NCI-H748 (cell line): Measurements from ENCODE around the gene TRAF2.
"Not testable (repeated sequence)": the region's sequence is repeated elsewhere in the genome, so short reads cannot be mapped to it uniquely, and the experiment has no call there.

Experiments used
- DNase-seq: peaks from one replicate; lab custom pipeline; 2025; ENCODE audit not compliant: unreplicated experiment; lab: John Stamatoyannopoulos, UW

Gene TRAF2

GRCh38 chr9:136856541-136857141 lies 29.7 kb upstream of the TRAF2 start:
- DNase-seq, result no peak

GRCh38 chr9:136857166-136857565 lies 29.1 kb upstream of the TRAF2 start:
- no peak for DNase-seq

DNA sequence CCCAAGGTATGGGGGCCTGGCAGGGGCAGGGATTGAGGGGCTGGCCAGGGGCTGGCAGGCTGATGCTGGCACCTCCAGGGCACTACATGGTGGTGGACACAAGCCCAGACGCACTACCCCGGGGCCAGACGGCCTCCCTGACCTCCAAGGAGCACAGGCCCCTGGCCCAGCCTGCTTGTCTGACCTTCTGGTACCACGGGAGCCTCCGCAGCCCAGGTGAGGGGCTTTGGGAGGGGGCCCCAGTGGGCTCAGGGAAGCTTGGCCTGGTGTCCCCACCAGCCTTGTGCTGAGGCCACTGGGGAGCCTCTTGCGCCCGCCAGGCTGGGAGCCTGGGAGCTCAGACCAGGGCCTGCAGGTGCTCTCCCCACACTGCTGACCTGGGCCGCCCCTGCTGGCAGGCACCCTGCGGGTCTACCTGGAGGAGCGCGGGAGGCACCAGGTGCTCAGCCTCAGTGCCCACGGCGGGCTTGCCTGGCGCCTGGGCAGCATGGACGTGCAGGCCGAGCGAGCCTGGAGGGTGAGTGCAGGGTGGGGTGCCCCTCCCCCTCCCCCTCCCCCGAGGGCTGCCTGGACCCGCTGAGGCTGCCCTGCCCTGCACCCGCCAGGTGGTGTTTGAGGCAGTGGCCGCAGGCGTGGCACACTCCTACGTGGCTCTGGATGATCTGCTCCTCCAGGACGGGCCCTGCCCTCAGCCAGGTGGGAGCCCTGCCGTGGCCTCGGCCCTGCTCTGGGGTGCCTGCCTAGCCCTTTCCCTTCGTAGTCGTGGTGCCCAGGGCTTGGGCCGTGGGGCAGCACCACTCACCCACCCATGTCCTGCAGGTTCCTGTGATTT lies 28.5 kb upstream of the TRAF2 start:
- DNase-seq, result no peak

DNA sequence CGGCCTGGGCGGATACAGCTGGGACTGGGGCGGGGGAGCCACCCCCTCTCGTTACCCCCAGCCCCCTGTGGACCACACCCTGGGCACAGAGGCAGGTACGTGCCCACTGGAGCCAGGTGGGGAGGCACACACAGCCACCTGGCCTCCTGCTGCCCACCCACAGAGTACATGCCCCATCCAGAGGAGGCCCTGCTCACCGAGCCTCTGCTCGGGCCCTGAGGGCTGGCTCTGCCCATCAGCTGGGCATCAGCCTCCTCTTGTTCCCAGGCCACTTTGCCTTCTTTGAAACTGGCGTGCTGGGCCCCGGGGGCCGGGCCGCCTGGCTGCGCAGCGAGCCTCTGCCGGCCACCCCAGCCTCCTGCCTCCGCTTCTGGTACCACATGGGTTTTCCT lies 27.9 kb upstream of the TRAF2 start:
- no peak for DNase-seq

DNA sequence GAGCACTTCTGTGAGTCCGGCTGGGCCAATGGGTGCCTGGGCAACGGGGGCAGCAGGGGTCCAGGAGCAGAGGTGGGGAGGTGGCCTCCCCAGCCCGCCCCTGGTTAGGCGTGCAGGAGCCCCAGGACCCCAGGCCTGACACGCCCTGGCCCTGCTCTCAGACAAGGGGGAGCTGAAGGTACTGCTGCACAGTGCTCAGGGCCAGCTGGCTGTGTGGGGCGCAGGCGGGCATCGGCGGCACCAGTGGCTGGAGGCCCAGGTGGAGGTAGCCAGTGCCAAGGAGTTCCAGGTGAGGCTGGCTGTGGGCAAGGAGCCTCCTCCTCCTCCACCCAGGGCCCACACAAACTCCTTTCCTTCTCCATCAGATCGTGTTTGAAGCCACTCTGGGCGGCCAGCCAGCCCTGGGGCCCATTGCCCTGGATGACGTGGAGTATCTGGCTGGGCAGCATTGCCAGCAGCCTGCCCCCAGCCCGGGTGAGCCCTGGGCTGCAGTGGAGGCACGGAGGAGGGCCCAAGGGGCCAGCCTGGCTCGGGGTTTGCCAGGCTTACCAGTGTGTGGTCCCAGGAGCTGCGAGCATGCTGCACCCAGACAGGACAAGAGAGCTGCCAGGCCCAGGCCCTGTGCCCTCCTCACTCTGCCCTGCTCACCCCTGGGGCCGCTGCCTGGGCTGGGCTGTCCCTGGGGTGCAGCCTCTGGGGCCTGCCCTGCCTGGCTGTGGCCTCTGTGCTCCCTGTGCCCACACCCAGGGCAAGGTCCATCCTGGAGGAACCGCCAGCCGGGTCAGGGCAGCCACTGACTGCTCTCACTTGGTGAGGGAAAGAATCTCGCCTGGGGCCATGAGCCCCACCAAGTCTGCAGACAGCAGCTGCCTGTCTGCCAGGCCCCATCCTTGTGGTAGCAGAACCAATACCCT lies 27.2 kb upstream of the TRAF2 start:
- DNase-seq, result no peak

DNA sequence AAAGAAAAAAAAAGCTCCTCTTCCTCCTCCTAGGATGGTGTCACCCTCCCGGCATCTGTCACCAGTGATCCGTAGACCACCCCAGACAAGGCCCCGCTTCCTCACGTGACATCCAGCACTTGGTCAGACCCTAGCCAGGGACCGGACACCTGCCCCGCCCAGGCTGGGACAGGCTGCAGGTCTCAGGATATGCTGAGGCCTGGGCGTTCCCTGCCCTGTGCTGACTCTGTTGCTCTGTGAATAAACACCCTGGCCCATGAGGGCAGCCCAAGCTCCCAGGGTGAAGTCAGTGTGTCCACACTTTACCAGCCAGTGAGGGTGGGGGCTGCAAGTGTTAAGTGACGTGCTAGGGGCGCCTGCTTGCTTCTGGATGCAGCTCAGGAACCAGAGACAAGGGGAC lies 25.8 kb upstream of the TRAF2 start:
- DNase-seq, result no peak

DNA sequence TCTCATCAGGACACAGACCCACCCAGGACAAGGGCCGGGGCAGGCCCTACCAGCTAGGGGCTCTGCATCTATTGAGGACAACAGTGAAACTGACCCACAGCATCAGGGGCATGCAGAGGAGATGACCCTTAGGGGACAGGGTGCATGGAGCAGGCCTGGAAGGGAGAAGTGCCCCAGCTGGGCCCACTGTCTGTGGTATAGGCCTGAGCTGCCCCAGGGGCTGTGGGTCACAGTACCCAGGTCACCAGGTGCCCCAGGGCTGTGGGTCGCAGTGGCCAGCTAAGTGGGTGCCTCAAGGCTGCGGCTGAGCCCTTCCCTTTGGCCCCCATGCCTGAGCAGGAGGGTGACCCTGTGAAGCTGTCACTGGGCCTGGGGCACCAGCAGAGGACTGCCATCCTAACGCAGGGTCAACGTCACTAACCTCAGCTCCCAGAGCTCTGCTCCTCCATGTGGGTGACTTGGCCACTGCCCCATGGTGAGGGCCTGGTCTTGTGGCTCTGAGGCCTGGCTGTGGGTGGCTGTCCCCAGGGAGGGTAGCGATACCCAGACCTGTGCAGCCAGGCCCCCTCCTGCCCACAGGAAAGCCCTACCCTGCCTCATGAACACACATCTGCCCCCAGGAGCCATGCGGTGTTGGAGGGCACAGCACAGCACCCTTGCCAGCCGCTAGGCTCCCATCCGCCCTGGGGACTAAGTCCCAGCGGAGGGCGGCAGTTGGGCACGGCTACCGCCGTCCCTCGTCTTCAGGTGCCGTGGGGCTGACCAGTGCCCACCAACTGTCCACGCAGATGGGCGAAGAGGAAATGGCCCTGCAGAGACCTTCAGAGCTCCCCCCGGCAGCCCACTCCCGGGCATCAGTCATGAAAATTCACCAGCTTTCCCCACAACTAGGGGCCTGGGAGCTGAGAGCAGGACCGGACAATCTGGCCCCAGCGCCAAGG lies 25.1 kb upstream of the TRAF2 start:
- DNase-seq, result no peak

DNA sequence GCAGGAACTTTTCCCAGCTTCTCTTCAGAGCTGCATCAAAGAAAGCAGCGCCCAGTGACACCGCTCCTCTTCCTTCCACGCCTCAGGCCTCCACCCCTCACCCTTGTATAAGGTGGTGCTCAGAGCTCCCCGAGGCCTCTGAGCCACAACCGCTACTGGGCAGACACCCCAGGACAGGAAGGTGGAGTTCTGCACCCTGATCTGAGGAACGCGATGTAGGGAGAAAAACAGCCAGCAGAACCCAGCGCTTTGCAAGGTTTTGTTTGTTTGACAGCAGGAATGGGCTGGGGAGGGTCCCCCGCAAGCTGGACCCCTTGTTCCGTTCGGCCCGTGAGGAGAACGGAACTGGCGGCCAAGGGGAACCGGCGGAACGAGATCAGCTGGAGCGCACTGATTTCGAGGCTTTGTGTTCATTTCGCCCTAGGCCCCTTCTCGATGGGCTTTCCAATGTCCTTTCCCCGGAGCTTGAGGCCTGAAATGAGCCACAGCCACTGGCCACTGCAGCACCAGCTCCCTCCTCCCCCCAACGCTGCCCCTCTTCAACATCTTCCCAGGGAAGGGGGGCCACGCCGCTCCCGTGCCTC lies 24.4 kb upstream of the TRAF2 start:
- DNase-seq, result no peak

DNA sequence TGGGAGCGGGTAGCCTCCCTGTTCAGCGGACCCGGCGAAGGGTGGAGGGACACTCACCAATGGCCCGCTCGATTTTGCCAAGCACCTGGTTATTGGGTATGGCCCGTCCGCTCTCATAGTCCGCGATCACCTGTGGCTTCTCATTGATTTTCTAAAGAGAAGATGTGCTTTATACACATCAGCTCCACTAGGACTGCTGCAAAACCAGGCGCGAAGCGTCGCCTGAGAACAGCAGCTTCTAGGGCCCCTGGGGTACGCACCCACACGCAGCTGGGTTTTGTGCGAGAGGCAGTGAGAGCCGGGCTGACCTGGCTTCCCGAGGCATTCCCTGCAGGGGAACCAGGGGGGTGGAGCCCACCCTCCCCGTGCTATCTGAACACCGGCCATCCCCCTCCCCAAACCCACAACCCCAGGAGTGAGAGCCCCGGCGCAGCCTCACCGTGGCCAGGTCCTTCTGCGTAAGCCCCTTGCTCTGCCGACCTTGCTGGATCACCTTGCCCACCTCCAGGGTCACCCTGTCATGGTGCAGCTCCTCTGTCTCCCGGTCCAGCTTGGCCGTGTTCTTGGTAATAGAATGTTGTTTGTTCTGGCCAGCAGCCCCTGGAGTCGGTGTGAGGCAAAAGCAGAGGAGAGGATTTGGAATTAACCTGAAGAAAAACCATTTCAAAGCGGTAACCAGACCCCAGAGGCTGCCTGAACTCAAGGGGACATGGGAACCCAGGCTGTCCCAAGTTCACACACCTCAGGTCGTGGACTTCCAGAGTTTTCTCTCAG lies 23.3 kb upstream of the TRAF2 start:
- no peak for DNase-seq

DNA sequence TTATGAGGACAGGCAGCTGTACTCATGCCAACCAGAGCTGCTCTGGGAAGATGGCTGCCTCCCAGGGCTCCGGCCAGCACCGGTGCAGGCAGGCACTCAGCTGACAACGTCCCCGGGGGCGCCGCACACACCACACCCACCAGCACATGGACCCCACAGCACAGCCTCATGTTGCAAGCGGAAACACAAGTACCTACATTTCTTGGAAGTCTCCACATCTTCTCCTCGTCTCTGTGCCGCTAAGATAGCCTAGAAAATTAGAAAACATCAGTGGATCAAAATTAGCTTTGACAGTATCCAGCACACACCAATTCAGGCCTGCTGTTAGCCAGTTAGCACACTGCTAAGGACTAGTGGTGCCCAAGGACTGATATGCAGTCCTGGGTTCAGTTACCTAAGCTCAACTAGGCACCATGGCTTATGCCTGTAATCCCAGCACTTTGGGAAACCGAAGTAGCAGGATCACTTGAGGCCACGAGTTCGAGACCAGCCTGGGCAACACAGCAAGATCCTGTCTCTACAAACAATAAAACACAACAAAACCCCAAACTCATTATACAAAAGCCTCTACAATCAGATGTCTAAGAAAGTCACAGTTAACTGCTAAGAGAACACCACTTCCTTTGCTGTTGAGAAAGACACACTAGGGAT lies 22.6 kb upstream of the TRAF2 start:
- no peak for DNase-seq

DNA sequence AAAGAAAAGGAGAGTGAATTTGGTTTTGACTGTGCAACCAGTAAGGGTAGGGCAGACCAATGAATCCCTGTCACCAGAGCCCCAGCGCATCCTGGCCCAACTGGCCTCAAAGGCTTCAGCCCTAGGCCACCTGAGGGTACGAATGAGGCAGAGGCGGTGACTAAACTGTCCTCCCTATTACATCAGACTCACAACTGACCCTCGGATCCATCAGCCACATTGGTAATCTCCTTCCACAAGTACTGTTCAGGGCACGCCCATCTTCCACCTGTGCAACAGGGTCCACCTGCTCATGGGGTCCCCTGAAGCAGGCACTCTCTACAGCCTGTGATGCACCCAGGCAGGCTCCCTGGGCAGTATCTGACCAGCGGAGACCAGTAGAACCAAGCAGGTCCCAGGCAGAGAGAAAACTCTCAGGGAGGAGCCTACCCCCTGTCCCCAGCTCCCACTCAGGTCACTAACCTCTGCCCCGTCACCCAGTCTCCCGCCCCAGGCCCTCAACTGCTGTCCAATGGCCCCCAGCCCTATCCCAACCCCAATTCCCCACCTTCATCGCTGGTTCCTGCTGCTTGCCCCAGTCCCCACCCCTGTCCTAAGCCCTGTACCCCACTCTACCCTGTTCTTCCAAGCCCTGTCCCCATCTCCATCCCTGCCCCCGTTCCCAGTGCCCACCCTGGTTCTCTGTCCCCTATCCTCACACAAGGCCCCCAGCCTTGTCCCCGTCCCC lies 21.1 kb upstream of the TRAF2 start:
- no peak for DNase-seq

DNA sequence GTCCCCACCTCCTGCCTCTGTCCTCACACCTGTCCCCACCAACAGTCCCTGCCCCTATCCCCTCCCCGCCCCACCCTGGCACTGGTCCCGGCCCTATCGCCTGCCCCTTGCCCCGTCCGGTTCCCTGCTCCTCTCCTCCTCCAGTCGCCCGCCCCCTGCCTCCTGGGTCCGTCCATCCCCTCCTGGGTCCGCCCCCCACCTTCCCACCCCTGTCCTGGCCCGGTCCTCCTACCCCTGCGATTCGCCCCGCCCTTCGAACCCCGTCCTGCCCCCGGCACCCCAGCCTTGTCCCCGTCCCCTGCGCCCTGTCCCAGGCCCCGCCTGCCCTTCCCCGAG lies 20.6 kb upstream of the TRAF2 start:
- no peak for DNase-seq

DNA sequence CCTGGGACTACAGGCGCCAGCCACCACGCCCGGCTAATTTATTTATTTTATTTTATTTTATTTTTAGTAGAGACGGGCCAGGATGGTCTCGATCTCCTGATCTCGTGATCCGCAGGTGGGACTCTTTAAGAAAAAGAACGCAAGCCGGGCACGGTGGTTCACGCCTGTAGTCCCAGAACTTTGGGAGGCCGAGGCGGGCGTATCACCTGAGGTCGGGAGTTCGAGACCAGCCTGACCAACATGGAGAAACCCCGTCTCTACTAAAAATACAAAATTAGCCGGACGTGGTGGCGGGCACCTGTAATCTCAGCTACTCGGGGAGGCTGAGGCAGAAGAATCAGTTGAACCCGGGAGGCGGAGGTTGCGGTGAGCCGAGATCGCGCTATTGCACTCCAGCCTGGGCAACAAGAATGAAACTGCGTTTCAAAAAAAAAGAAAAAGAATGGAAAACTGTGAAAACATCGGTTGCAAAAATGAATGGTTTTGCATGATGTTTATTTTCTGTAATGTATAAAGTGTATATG lies 19.4 kb upstream of the TRAF2 start:
- not testable (repeated sequence) for DNase-seq

- no peak for DNase-seq
Observed at GRCh38 chr9:136867480-136867879, 18.8 kb upstream of the TRAF2 start.

GRCh38 chr9:136867917-136868316 lies 18.4 kb upstream of the TRAF2 start:
- no peak for DNase-seq

DNA sequence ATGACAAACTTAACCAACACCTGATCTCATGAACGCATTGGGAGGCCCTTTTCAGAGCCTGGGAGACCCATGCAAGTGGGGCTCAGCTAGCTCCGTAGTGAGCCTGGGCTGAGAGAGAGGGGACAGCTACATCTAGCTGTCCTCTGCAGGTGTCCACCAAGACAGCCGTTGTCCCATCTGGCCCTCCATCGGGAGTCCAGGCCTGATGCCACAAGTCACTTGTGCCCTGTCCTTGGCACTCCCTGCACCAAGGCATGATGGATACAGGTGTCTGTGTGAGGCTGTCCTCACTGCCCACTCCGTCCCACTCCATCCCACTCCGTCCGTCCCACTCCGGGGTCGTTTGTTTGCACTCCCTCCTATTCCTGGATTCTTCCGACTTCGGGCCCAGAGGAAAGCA lies 17.7 kb upstream of the TRAF2 start:
- DNase-seq, result no peak

DNA sequence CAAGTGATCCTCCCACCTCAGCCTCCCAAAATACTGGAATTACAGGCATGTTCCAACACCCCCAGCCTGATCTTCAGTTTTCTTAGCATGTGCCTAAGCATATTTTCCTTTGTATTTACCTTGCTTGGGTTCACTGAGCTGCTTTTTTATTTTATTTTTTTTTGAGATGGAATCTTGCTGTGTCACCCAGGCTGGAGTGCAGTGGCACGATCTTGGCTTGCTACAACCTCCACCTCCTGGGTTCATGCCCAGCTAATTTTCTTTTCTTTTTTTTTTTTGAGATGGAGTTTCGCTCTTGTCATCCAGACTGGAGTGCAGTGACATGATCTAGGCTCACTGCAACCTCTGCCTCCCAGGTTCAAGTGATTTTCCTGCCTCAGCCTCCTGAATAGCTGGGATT lies 16.7 kb upstream of the TRAF2 start:
- not testable (repeated sequence) for DNase-seq

DNA sequence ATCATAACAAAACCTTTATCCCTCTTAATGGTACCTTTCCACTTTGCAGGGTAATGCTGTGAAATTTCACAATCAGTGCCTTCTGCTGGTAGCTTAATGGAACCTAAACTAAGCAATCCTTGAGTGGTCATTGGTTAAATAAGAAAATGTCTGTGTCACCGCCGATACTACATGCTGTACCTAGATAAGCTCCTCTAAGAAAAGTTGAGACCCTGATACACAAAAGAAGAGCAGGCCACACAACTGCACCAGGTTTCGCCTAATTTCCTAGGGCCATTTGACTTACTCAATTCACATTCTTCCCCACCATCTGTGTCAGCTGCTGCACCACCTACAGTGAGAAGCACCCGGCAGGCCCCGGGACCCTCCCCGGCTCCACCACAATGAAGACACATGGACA lies 11.2 kb upstream of the TRAF2 start:
- no peak for DNase-seq
